A549 (cell line): ENCODE data around the gene LYSMD1.

Source experiments
- CTCF ChIP-seq: fragments of >200 bp; sonication (Bioruptor Twin); formaldehyde crosslinking; IDR thresholded peaks from 3 replicates; pipeline ENCODE4 v1.5.1; 2016
- SMC3 ChIP-seq: fragments of >200 bp; sonication (Bioruptor Twin); formaldehyde crosslinking; IDR thresholded peaks from 3 replicates; pipeline ENCODE4 v1.6.1; 2018; ENCODE audit warnings: inconsistent platforms

- TF ChIP-seq CTCF (no peak), SMC3 (no peak)
Observed at GRCh38 chr1:151211972-151212705, 46.4 kb upstream of the LYSMD1 start.
